Hindlimb muscle (tissue), 1 donor: ENCODE measurements around the gene ELF4. TPM values are rescaled to one million over a fixed set of nuclear protein-coding genes. Genes with fewer than 3 reads are reported as not detected.

Source experiments
- DNase-seq: peaks from one replicate; pipeline ENCODE4 v3.0.0-alpha.2; 2013
- polyA plus RNA-seq: library from polyadenylated mRNA; unstranded; fragments of 120-200 nt; gene quantifications from one replicate; pipeline ENCODE4 v1.2.1, GENCODE V29; 2013; ENCODE audit not compliant: insufficient read length

ELF4 gene
- polyA plus RNA-seq, 1 donor, result 9.2 TPM

- DNase-seq, result no peak
Measured at GRCh38 chrX:130083656-130084382, 26.5 kb downstream of the ELF4 start.

DNA sequence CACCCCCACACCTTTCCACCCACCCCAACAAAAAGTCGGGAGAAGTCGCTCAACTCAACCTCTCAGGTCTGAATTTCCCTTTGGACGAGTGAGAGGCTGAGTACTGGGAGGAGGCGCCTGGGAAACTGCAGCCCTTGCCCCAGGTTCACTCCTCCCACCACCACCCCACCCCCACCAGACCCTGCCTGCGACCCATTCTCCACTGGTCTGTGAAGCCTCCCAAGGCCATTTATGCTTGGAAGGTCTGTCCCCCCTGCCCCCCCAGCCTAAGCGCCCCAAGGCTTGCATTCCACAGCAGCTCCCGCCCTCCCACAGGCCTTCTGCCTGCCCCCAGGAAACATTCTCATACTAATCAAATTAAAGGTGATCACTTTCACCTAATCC, 27.2 kb downstream of the ELF4 start:
- DNase-seq, result no peak

- peak; percentile 32 for DNase-seq
Measured at GRCh38 chrX:130082244-130083106, 27.8 kb downstream of the ELF4 start.

- no peak for DNase-seq
Measured at GRCh38 chrX:130081421-130082045, 28.8 kb downstream of the ELF4 start.

DNA sequence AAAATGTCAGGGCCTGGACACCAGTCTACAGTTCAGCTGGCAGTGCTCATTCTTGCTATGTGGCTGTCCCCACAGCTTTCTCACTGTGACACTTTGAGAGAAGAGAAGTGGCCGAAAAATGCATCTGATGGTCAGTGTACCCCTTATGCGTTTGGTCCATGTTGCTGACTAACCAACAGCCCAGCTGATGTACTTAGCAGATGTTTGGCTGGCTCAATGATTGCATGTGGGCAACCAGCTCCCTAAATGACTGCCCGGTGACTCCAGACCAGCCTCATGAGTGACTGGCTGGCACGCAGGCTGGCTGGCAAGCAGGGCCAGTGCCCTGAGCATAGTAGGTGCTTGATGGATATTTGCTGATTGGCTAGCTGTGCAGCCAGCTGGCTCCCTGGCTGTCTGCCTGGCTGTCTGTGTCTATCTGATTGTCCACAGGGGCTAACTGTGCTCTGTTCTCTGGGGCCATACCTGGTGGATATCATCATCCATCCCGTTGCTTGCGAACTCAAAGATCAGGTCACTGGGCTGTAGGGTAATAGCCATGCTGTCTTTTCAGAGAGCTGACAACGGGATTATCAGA, 29.4 kb downstream of the ELF4 start:
- DNase-seq, result no peak

- peak; percentile 64 for DNase-seq
Measured at GRCh38 chrX:130079824-130080406, 30.4 kb downstream of the ELF4 start.

- no peak for DNase-seq
Measured at GRCh38 chrX:130075777-130076176, 34.5 kb downstream of the ELF4 start.

DNA sequence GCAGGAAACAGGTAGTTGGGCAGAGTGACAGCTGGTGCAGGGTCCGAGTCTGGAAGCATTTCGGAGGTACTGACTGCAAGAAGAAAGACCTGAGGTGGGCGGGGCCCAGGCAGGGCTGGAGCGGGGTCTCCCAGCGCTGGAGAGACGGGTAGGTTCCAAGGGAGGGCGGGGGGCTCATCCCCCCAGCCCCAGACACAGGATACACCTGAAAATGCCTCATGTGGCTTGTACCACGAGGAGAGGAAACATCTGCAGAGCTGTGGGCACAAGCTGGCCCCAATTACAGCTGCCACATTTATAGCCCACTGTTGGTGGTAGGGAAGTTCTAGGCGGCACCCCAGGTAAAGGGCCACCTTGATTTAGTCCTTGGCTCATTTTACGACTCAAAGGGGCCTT, 38.0 kb downstream of the ELF4 start:
- DNase-seq, result no peak

GRCh38 chrX:130071611-130072344, 38.5 kb downstream of the ELF4 start:
- no peak for DNase-seq

DNA sequence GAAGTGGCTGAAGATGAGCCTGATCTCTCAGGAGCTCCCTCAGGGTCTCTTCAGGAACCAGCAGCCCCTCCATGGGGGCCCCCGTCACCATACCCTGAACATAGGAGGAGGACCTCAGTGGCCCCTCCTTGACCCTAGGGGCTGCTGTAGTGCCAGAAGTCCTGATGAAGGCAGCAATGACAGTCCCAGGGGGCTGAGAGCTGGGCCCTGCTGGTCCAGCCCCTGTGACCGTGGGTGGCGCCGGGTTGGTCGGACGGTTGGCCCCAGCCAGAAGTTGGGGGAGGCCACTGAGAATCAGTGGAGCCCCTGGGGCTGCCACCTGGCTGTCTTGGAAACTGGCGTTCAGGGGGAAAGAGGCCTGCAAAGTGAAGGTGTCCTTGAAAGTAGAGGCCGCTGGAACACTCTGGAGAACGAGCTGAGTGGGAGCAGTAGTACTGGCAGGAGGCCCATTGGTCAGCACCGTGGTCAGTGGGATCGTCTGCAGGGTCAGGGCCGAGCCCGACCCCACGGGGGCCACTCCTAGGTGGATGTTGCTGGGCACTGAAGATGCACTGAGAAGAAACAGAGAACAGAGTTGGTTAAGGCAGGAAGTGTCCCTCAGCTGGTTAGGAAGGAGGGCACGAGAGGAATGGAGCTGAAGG, 43.2 kb downstream of the ELF4 start:
- no peak for DNase-seq

DNA sequence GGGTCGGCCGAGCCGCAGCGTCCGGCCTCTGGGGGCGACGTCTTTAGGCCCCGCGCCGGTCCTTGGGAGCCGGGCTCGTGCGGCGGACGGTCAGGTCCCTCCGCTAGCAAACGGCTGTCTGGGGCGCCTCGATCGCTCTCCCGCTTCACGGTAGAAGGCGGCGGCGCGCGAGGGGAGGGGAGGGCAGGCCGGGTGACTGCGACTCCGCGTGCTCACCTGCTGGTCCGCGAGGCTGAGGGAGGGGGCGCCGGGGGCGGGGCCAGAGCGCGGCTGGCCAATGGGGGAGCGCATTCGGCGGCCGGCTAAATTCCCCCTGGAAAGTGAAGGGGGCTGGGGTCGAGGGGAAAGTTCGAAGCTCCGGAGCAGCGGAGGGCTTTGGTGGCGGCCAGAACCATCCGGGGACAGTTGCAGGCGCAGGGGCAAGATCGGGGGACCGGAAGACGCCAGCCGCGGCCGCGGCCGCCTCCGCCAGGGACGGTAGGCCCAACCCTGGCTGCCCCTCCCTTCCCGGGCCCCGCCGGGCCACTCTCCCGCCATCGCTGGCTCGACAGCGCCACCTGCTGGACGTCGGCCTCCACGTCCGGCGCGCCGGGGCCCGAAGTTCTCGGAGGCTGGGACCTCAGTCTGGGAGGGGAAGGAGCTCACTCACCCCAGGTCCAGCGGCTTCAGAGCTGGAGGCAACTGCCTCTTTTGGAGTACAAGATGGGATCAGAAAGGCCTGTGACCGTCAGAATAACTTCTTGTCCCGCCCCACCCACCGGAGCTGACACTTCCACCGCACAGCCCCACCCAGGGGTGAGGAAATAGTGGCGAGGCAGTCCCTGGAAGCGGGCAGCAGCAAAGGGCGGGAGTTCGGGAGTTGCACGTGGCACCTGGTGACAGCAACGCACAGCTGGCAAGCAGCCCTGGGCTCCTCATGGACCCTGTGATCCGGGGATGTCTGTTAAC, 49.9 kb downstream of the ELF4 start:
- DNase-seq, result peak; percentile 73

- no peak for DNase-seq
Measured at GRCh38 chrX:130058652-130059051, 51.6 kb downstream of the ELF4 start.

DNA sequence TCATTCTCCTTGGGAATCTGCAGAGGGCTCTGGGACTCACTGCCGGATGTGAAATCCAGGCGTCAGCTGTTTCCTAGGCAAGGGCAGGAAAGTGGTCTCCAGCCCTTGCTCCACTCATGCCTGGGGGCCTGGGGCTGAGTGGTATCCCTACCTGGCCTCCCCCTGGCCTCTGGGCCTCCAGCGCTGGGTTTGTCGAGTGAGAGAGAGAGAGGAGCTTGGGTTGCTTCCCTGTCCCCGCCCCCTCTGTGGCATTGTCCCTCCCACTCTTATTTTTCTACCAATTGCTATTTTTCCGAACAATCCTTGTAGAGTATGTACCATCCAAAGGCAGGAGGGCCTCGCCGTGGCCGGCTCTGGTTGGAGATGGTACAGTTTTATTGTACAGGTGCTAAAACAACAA, 53.1 kb downstream of the ELF4 start:
- no peak for DNase-seq

- no peak for DNase-seq
Measured at GRCh38 chrX:130055899-130056298, 54.4 kb downstream of the ELF4 start.

- DNase-seq, result peak; percentile 48
Measured at GRCh38 chrX:130055103-130055502, 55.2 kb downstream of the ELF4 start.

- no peak for DNase-seq
Measured at GRCh38 chrX:130053236-130053635, 57.1 kb downstream of the ELF4 start.

- DNase-seq, result no peak
Measured at GRCh38 chrX:130051176-130051845, 59.0 kb downstream of the ELF4 start.

- no peak for DNase-seq
Measured at GRCh38 chrX:130049821-130050220, 60.5 kb downstream of the ELF4 start.

GRCh38 chrX:130048686-130049222, 61.5 kb downstream of the ELF4 start:
- DNase-seq, result no peak
